GM18951 (cell line): ENCODE results near the gene GCGR.

ENCODE experiments used
- POLR2A ChIP-seq: IDR thresholded peaks from 4 replicates; pipeline ENCODE4 v1.6.1; 2011; ENCODE audit warnings: mild to moderate bottlenecking; ENCODE audit not compliant: insufficient read length, insufficient read depth; ENCODE audit errors: extremely low read depth
- in situ Hi-C: fragments of 300-500 bp; cut with MboI; formaldehyde crosslinking; loops from one replicate; pipeline ENCODE4 v1.12.0; 2022; ENCODE audit warnings: low sequenced_read_pairs, mixed read lengths, inconsistent platforms; ENCODE audit not compliant: unreplicated experiment

Gene GCGR

GRCh38 chr17:81819708-81820107, 15.8 kb downstream of the GCGR start:
- in situ Hi-C loops, result loop anchor here (5.0 kb wide), 1 partner anchor 97 kb away; no protein-coding TSS in a partner anchor
- TF ChIP-seq POLR2A, result no peak

GRCh38 chr17:81821147-81821546, 17.2 kb downstream of the GCGR start:
- TF ChIP-seq POLR2A, result no peak
- in situ Hi-C loops, result no loop called here

GRCh38 chr17:81821603-81822311, 17.8 kb downstream of the GCGR start:
- in situ Hi-C loops, result no loop called here

GRCh38 chr17:81822312-81822637, 18.3 kb downstream of the GCGR start:
- in situ Hi-C loops, result no loop called here
- no peak for TF ChIP-seq POLR2A

More at GRCh38 chr17:81821603-81822311, 17.8 kb downstream of the GCGR start:
- TF ChIP-seq POLR2A, result no peak

- TF ChIP-seq POLR2A, result no peak
- in situ Hi-C loops, result no loop called here
Observed at GRCh38 chr17:81822996-81823819, 19.3 kb downstream of the GCGR start.

GRCh38 chr17:81823820-81824550, 20.0 kb downstream of the GCGR start:
- in situ Hi-C loops, result no loop called here
- TF ChIP-seq POLR2A, result no peak

- in situ Hi-C loops, result no loop called here
- no peak for TF ChIP-seq POLR2A
Observed at GRCh38 chr17:81824595-81824994, 20.6 kb downstream of the GCGR start.

- no peak for TF ChIP-seq POLR2A
- in situ Hi-C loops, result no loop called here
Observed at GRCh38 chr17:81825841-81826466, 22.0 kb downstream of the GCGR start.

- in situ Hi-C loops, result no loop called here
- no peak for TF ChIP-seq POLR2A
Observed at GRCh38 chr17:81828656-81829055, 24.7 kb downstream of the GCGR start.

- TF ChIP-seq POLR2A, result no peak
- in situ Hi-C loops, result no loop called here
Observed at GRCh38 chr17:81829858-81830257, 25.9 kb downstream of the GCGR start.

GRCh38 chr17:81831563-81831956, 27.6 kb downstream of the GCGR start:
- TF ChIP-seq POLR2A, result no peak
- in situ Hi-C loops, result no loop called here

GRCh38 chr17:81831957-81832607, 28.1 kb downstream of the GCGR start:
- in situ Hi-C loops, result no loop called here
- no peak for TF ChIP-seq POLR2A

GRCh38 chr17:81832608-81833159, 28.7 kb downstream of the GCGR start:
- TF ChIP-seq POLR2A, result no peak

More at GRCh38 chr17:81832608-81833159, 28.7 kb downstream of the GCGR start:
- in situ Hi-C loops, result no loop called here
